22Rv1 (cell line): Measurements from ENCODE around the gene ALPP.
"Not testable (repeated sequence)": the region's sequence is repeated elsewhere in the genome, so short reads cannot be mapped to it uniquely, and the experiment has no call there.

Experiments
- CTCF ChIP-seq: fragments of 450-650 bp; IDR thresholded peaks from 2 replicates; pipeline ENCODE4 v1.5.1; 2017; ENCODE audit warnings: mild to moderate bottlenecking
- ZFX ChIP-seq: fragments of 450-650 bp; IDR thresholded peaks from 2 replicates; pipeline ENCODE4 v1.6.1; 2017; ENCODE audit warnings: antibody characterized with exemption, borderline replicate concordance

- not testable (repeated sequence) for TF ChIP-seq CTCF, ZFX
Measured at GRCh38 chr2:232331641-232332040, 46.9 kb upstream of the ALPP start.
